AG10803 (cell line): ENCODE measurements around the gene HSD17B14.
"Not testable (repeated sequence)": the region's sequence is repeated elsewhere in the genome, so short reads cannot be mapped to it uniquely, and the experiment has no call there.

Experiments used
- DNase-seq: peaks from one replicate; pipeline ENCODE4 v3.0.0; 2010; ENCODE audit warnings: low read depth
- H3K4me3 ChIP-seq: 2 replicates; pipeline ENCODE4 v1.5.1; 2011; ENCODE audit warnings: mild to moderate bottlenecking, low read length, control low read depth
- CTCF ChIP-seq: conservative IDR thresholded peaks from 2 replicates; pipeline ENCODE4 v1.5.1; 2011; ENCODE audit warnings: mild to moderate bottlenecking, low read length, control low read depth, inconsistent platforms

HSD17B14 gene

DNA sequence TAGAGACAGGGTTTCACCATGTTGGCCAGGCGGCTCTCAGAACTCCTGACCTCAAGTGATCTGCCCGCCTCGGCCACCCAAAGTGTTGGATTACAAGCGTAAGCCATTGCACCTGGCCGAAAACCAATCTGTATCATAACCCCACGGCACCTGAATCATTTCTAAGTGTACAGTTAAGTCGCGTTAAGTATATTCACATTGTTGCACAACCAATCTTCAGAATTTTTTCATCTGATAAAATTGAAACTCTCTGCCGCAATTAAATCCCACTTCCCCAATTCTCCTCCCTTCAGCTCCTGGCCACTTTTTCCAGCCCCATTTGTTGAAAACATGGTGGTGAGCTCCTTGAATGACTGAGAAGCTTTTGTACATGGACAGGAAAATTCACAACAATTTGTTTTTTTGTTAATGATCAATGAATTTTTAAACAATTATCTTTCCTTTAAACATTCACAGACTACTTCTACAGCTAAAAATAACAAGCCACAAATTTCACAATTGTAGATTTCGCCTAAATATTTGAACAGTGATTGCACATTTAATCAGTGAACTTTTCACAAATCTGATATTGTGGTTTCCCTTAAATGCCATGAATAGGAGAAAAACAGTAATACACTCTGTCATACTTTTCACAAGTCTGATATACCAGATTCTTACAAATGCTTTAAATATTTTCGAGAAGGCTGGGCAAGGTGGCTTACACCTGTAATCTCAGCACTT, 67.1 kb downstream of the HSD17B14 start:
- no peak for TF ChIP-seq CTCF
- DNase-seq: no peak
- H3K4me3 ChIP-seq: no peak overlapping the region

GRCh38 chr19:48768171-48768753, 68.0 kb downstream of the HSD17B14 start:
- H3K4me3 ChIP-seq, DNase-seq: not testable (repeated sequence)

- not testable (repeated sequence) for DNase-seq
Observed at GRCh38 chr19:48765816-48766215, 70.5 kb downstream of the HSD17B14 start.

More at GRCh38 chr19:48765816-48766215, 70.5 kb downstream of the HSD17B14 start:
- H3K4me3 ChIP-seq: not testable (repeated sequence)
